HL-60/S4 treated with retinoic acid at 250 ng/mL for 4 days and 3 days (cell line): ENCODE measurements around the gene ATXN1.

Experiments used
- in situ Hi-C: fragments of 300-500 bp; cut with MboI; formaldehyde crosslinking; loops from 2 replicates; pipeline ENCODE4 v1.7.0; 2022; ENCODE audit warnings: low sequenced_read_pairs

The ATXN1 gene

GRCh38 chr6:16749516-16750485 is 11.5 kb downstream of the ATXN1 start:
- in situ Hi-C loops = loop anchor here (25.0 kb wide), 2 partner anchors 238 to 412 kb away; no protein-coding TSS in a partner anchor

- in situ Hi-C loops = no loop called here
These were observed 13.3 kb downstream of the ATXN1 start for GRCh38 chr6:16748025-16748319.

GRCh38 chr6:16747232-16748024 is 13.8 kb downstream of the ATXN1 start:
- in situ Hi-C loops = no loop called here

- in situ Hi-C loops = no loop called here
These were observed 14.4 kb downstream of the ATXN1 start for GRCh38 chr6:16746812-16747211.

- in situ Hi-C loops = no loop called here
These were observed 14.9 kb downstream of the ATXN1 start for GRCh38 chr6:16746401-16746800.

- in situ Hi-C loops = no loop called here
These were observed 17.5 kb downstream of the ATXN1 start for GRCh38 chr6:16743664-16744210.

GRCh38 chr6:16742116-16742515 is 19.1 kb downstream of the ATXN1 start:
- in situ Hi-C loops = no loop called here

- in situ Hi-C loops = no loop called here
These were observed 19.9 kb downstream of the ATXN1 start for GRCh38 chr6:16741112-16742016.

GRCh38 chr6:16740097-16740496 is 21.2 kb downstream of the ATXN1 start:
- in situ Hi-C loops = no loop called here

GRCh38 chr6:16739329-16739801 is 21.9 kb downstream of the ATXN1 start:
- in situ Hi-C loops = no loop called here

- in situ Hi-C loops = no loop called here
These were observed 23.3 kb downstream of the ATXN1 start for GRCh38 chr6:16737925-16738324.

- in situ Hi-C loops = no loop called here
These were observed 24.1 kb downstream of the ATXN1 start for GRCh38 chr6:16736856-16737775.

GRCh38 chr6:16735014-16735413 is 26.2 kb downstream of the ATXN1 start:
- in situ Hi-C loops = no loop called here

GRCh38 chr6:16733085-16733484 is 28.2 kb downstream of the ATXN1 start:
- in situ Hi-C loops = no loop called here

GRCh38 chr6:16731478-16732051 is 29.7 kb downstream of the ATXN1 start:
- in situ Hi-C loops = no loop called here

- in situ Hi-C loops = no loop called here
These were observed 30.4 kb downstream of the ATXN1 start for GRCh38 chr6:16730738-16731477.

- in situ Hi-C loops = no loop called here
These were observed 31.5 kb downstream of the ATXN1 start for GRCh38 chr6:16729744-16730143.

GRCh38 chr6:16729183-16729691 is 32.0 kb downstream of the ATXN1 start:
- in situ Hi-C loops = no loop called here
